HL-60 (cell line): Measurements from ENCODE around the gene ETDB.

ENCODE experiments used
- CTCF ChIP-seq: IDR thresholded peaks from one replicate; pipeline ENCODE4 v1.5.1; 2011; ENCODE audit warnings: low read length, control low read depth, inconsistent platforms; ENCODE audit not compliant: insufficient read depth
- POLR2AphosphoS5 ChIP-seq: IDR thresholded peaks from 2 replicates; pipeline ENCODE4 v1.6.1; 2012; ENCODE audit warnings: low read depth
- REST ChIP-seq: IDR thresholded peaks from 2 replicates; pipeline ENCODE4 v1.6.1; 2012; ENCODE audit warnings: low read depth; ENCODE audit not compliant: insufficient replicate concordance
- SPI1 ChIP-seq: IDR thresholded peaks from 2 replicates; pipeline ENCODE4 v1.6.1; 2012; ENCODE audit warnings: low read depth, mild to moderate bottlenecking, borderline replicate concordance

GRCh38 chrX:135168486-135168885 is 48.2 kb upstream of the ETDB start:
- TF ChIP-seq CTCF (no peak), POLR2AphosphoS5 (no peak), REST (no peak), SPI1 (no peak)
